ENCODE measurements around the gene DDR2. TPM values are rescaled to one million over a fixed set of nuclear protein-coding genes. Genes with fewer than 3 reads are reported as not detected.

DDR2 gene
- total and polyA plus RNA-seq, 8 donors = 28.5 to 47.9 (median 45.0) TPM

GRCh38 chr1:162689745-162690671, 57.7 kb downstream of the DDR2 start:
- ATAC-seq (no peak), DNase-seq (no peak)
- intact Hi-C loops (cut with DNase I) = no loop called here
- Histone ChIP-seq H3K4me3 (no peak overlapping the region), H3K4me1 (no peaks in the 10 kb centered on the region), H3K9me3 (no peaks in the 10 kb centered on the region), H3K27ac (no peak overlapping the region), H3K36me3 (no peaks in the 10 kb centered on the region), H3K27me3 (no peaks in the 10 kb centered on the region)
- no peak for TF ChIP-seq CTCF (IDR thresholded peaks at IDR 0.05)

- Histone ChIP-seq H3K4me3 (no peak overlapping the region), H3K36me3 (no peaks in the 10 kb centered on the region), H3K27me3 (no peaks in the 10 kb centered on the region), H3K9me3 (no peaks in the 10 kb centered on the region), H3K27ac (peak overlapping the region in 1 of 2 donors; percentile 50), H3K4me1 (no peaks in the 10 kb centered on the region)
- DNase-seq = no peak
- intact Hi-C loops (cut with DNase I) = no loop called here
- ATAC-seq = peak; percentile 87
- no peak for TF ChIP-seq CTCF (IDR thresholded peaks at IDR 0.05)
Measured at GRCh38 chr1:162690672-162691434, 58.6 kb downstream of the DDR2 start.

GRCh38 chr1:162691999-162692575, 59.8 kb downstream of the DDR2 start:
- Histone ChIP-seq H3K4me3 (no peak overlapping the region), H3K4me1 (peaks cover 0 to 4% of the 10 kb centered on the region in 2 donors), H3K27me3 (no peaks in the 10 kb centered on the region), H3K27ac (no peak overlapping the region), H3K9me3 (no peaks in the 10 kb centered on the region), H3K36me3 (no peaks in the 10 kb centered on the region)
- ATAC-seq = no peak
- no peak for TF ChIP-seq CTCF (IDR thresholded peaks at IDR 0.05)
- DNase-seq = no peak
- intact Hi-C loops (cut with DNase I) = no loop called here

GRCh38 chr1:162694911-162695310, 62.6 kb downstream of the DDR2 start:
- DNase-seq (no peak), ATAC-seq (no peak)
- H3K36me3 ChIP-seq = no peaks in the 10 kb centered on the region
- no peaks in the 10 kb centered on the region for H3K27me3 ChIP-seq
- H3K27ac ChIP-seq = no peak overlapping the region
- peaks cover 0 to 4% of the 10 kb centered on the region in 2 donors for H3K4me1 ChIP-seq
- H3K9me3 ChIP-seq = no peaks in the 10 kb centered on the region
- no peak overlapping the region for H3K4me3 ChIP-seq
- intact Hi-C loops (cut with DNase I) = no loop called here
- TF ChIP-seq CTCF (IDR thresholded peaks at IDR 0.05) = no peak

- peak overlapping the region in 1 of 2 donors; percentile 10 for H3K27ac ChIP-seq
- no peak for ATAC-seq
Measured at GRCh38 chr1:162695687-162696086, 63.4 kb downstream of the DDR2 start.

More at GRCh38 chr1:162695687-162696086, 63.4 kb downstream of the DDR2 start:
- no peak for TF ChIP-seq CTCF (IDR thresholded peaks at IDR 0.05)
- Histone ChIP-seq H3K27me3 (no peaks in the 10 kb centered on the region), H3K36me3 (no peaks in the 10 kb centered on the region), H3K4me3 (no peak overlapping the region), H3K4me1 (peaks cover 0 to 4% of the 10 kb centered on the region in 2 donors), H3K9me3 (no peaks in the 10 kb centered on the region)
- intact Hi-C loops (cut with DNase I) = no loop called here
- no peak for DNase-seq
